SJSA1 (cell line): ENCODE data around the gene SMYD3. TPM values are rescaled to one million over a fixed set of nuclear protein-coding genes. Genes with fewer than 3 reads are reported as not detected.

ENCODE experiments used
- DNase-seq, 2 experiments: peaks; one replicate each; pipeline ENCODE4 v3.0.0-alpha.2; 2015 to 2020; ENCODE audit warnings: low spot score in 2 of 2, low read depth in 1 of 2
- H3K27ac ChIP-seq: fragments of 250-450 bp; sonication (Bioruptor Pico); 2 replicates; pipeline ENCODE4 v1.5.1; 2020; ENCODE audit warnings: mild to moderate bottlenecking, moderate library complexity
- H3K27me3 ChIP-seq: fragments of 250-450 bp; sonication (Bioruptor Pico); replicated peaks from 2 replicates; pipeline ENCODE4 v1.5.1; 2020; ENCODE audit warnings: mild to moderate bottlenecking, moderate library complexity
- H3K36me3 ChIP-seq: fragments of 250-450 bp; sonication (Bioruptor Pico); 2 replicates; pipeline ENCODE4 v1.5.1; 2020; ENCODE audit warnings: mild to moderate bottlenecking
- H3K4me1 ChIP-seq: fragments of 250-450 bp; sonication (Bioruptor Pico); replicated peaks from 2 replicates; pipeline ENCODE4 v1.6.1; 2021; ENCODE audit warnings: mild to moderate bottlenecking
- H3K4me3 ChIP-seq: fragments of 250-450 bp; sonication (Bioruptor Pico); 2 replicates; pipeline ENCODE4 v1.5.1; 2020; ENCODE audit warnings: mild to moderate bottlenecking
- H3K9me3 ChIP-seq: fragments of 250-450 bp; sonication (Bioruptor Pico); replicated peaks from 2 replicates; pipeline ENCODE4 v1.5.1; 2020; ENCODE audit warnings: mild to moderate bottlenecking
- total RNA-seq: library from RNA; depleted of rRNA; stranded (reverse); fragments of >200 nt; shearing (Covaris generic); gene quantifications from 2 replicates; pipeline ENCODE4 v1.2.3, GENCODE V29; 2014

Gene SMYD3
- total RNA-seq, 1 experiment from 2014 or later = 38.5 TPM

GRCh38 chr1:245873883-245874671 lies 633.0 kb downstream of the SMYD3 start:
- DNase-seq = no peak
- H3K4me1 ChIP-seq = peaks cover 59% of the 10 kb centered on the region
- no peaks in the 10 kb centered on the region for H3K27me3 ChIP-seq
- H3K9me3 ChIP-seq = no peaks in the 10 kb centered on the region
- H3K4me3 ChIP-seq = no peak overlapping the region
- H3K27ac ChIP-seq = peak overlapping the region; percentile 83
- no peaks in the 10 kb centered on the region for H3K36me3 ChIP-seq

- DNase-seq = no peak
- no peaks in the 10 kb centered on the region for H3K36me3 ChIP-seq
- H3K27me3 ChIP-seq = no peaks in the 10 kb centered on the region
- H3K27ac ChIP-seq = no peak overlapping the region
- H3K9me3 ChIP-seq = no peaks in the 10 kb centered on the region
- no peak overlapping the region for H3K4me3 ChIP-seq
- H3K4me1 ChIP-seq = peaks cover 49% of the 10 kb centered on the region
Measured at GRCh38 chr1:245873068-245873467, 634.0 kb downstream of the SMYD3 start.

GRCh38 chr1:245872475-245872874 lies 634.6 kb downstream of the SMYD3 start:
- Histone ChIP-seq H3K27ac (no peak overlapping the region), H3K36me3 (no peaks in the 10 kb centered on the region), H3K9me3 (no peaks in the 10 kb centered on the region), H3K27me3 (no peaks in the 10 kb centered on the region), H3K4me1 (peaks cover 43% of the 10 kb centered on the region), H3K4me3 (no peak overlapping the region)
- no peak for DNase-seq

- Histone ChIP-seq H3K4me1 (peaks cover 38% of the 10 kb centered on the region), H3K27ac (no peak overlapping the region), H3K4me3 (no peak overlapping the region), H3K27me3 (no peaks in the 10 kb centered on the region), H3K36me3 (no peaks in the 10 kb centered on the region), H3K9me3 (no peaks in the 10 kb centered on the region)
- no peak for DNase-seq
Measured at GRCh38 chr1:245871915-245872314, 635.2 kb downstream of the SMYD3 start.

- Histone ChIP-seq H3K36me3 (no peaks in the 10 kb centered on the region), H3K4me3 (no peak overlapping the region), H3K4me1 (peaks cover 31% of the 10 kb centered on the region), H3K27ac (no peak overlapping the region), H3K9me3 (no peaks in the 10 kb centered on the region), H3K27me3 (no peaks in the 10 kb centered on the region)
- no peak for DNase-seq
Measured at GRCh38 chr1:245871191-245871590, 635.9 kb downstream of the SMYD3 start.

GRCh38 chr1:245870698-245871097 lies 636.4 kb downstream of the SMYD3 start:
- Histone ChIP-seq H3K4me1 (peaks cover 26% of the 10 kb centered on the region), H3K9me3 (no peaks in the 10 kb centered on the region), H3K4me3 (no peak overlapping the region), H3K27ac (no peak overlapping the region), H3K27me3 (no peaks in the 10 kb centered on the region), H3K36me3 (no peaks in the 10 kb centered on the region)
- DNase-seq = no peak

GRCh38 chr1:245869847-245870246 lies 637.2 kb downstream of the SMYD3 start:
- no peak for DNase-seq
- Histone ChIP-seq H3K4me1 (peaks cover 17% of the 10 kb centered on the region), H3K27ac (no peak overlapping the region), H3K36me3 (no peaks in the 10 kb centered on the region), H3K9me3 (no peaks in the 10 kb centered on the region), H3K27me3 (no peaks in the 10 kb centered on the region), H3K4me3 (no peak overlapping the region)

- Histone ChIP-seq H3K27me3 (no peaks in the 10 kb centered on the region), H3K4me1 (no peaks in the 10 kb centered on the region), H3K9me3 (no peaks in the 10 kb centered on the region), H3K4me3 (no peak overlapping the region), H3K36me3 (no peaks in the 10 kb centered on the region), H3K27ac (no peak overlapping the region)
- DNase-seq = no peak
Measured at GRCh38 chr1:245867738-245868137, 639.3 kb downstream of the SMYD3 start.

- Histone ChIP-seq H3K36me3 (no peaks in the 10 kb centered on the region), H3K27me3 (no peaks in the 10 kb centered on the region), H3K4me3 (no peak overlapping the region), H3K9me3 (no peaks in the 10 kb centered on the region), H3K27ac (no peak overlapping the region), H3K4me1 (peaks cover 3% of the 10 kb centered on the region)
- no peak for DNase-seq
Measured at GRCh38 chr1:245864872-245865271, 642.2 kb downstream of the SMYD3 start.

- Histone ChIP-seq H3K9me3 (no peaks in the 10 kb centered on the region), H3K4me1 (peaks cover 15% of the 10 kb centered on the region), H3K4me3 (no peak overlapping the region), H3K36me3 (no peaks in the 10 kb centered on the region), H3K27me3 (no peaks in the 10 kb centered on the region), H3K27ac (no peak overlapping the region)
- no peak for DNase-seq
Measured at GRCh38 chr1:245863566-245864184, 643.4 kb downstream of the SMYD3 start.

GRCh38 chr1:245862812-245863540 lies 644.1 kb downstream of the SMYD3 start:
- Histone ChIP-seq H3K27me3 (no peaks in the 10 kb centered on the region), H3K4me3 (no peak overlapping the region), H3K9me3 (no peaks in the 10 kb centered on the region), H3K4me1 (peaks cover 16% of the 10 kb centered on the region), H3K27ac (no peak overlapping the region), H3K36me3 (no peaks in the 10 kb centered on the region)
- DNase-seq = no peak

- Histone ChIP-seq H3K9me3 (no peaks in the 10 kb centered on the region), H3K4me1 (peaks cover 16% of the 10 kb centered on the region), H3K27ac (no peak overlapping the region), H3K27me3 (no peaks in the 10 kb centered on the region), H3K4me3 (no peak overlapping the region), H3K36me3 (no peaks in the 10 kb centered on the region)
- DNase-seq = no peak
Measured at GRCh38 chr1:245860657-245861544, 646.2 kb downstream of the SMYD3 start.

- Histone ChIP-seq H3K27me3 (no peaks in the 10 kb centered on the region), H3K9me3 (no peaks in the 10 kb centered on the region), H3K27ac (0 out of 2 replicates have a peak overlapping the region, but pooled peaks have one; percentile 7), H3K4me3 (no peak overlapping the region), H3K4me1 (peaks cover 16% of the 10 kb centered on the region), H3K36me3 (no peaks in the 10 kb centered on the region)
- DNase-seq = peak in 1 of 2 experiments; percentile 10
Measured at GRCh38 chr1:245859493-245860114, 647.5 kb downstream of the SMYD3 start.
